Measurements from ENCODE around the gene ACMSD. TPM values are rescaled to one million over a fixed set of nuclear protein-coding genes. Genes with fewer than 3 reads are reported as not detected.
"Not testable (repeated sequence)": the region's sequence is repeated elsewhere in the genome, so short reads cannot be mapped to it uniquely, and the experiment has no call there.

The ACMSD gene
- total RNA-seq, 2 experiments from 2014 or later = not detected

- H3K36me3 Mint-ChIP-seq; DNase-seq; H3K27me3 Mint-ChIP-seq; ATAC-seq; H3K27ac Mint-ChIP-seq; H3K4me1 Mint-ChIP-seq; H3K4me3 Mint-ChIP-seq; CTCF ChIA-PET; H3K9me3 Mint-ChIP-seq (ENCODE audit: low read depth): not testable (repeated sequence)
Observed at GRCh38 chr2:134825716-134826115, 12.7 kb upstream of the ACMSD start.

DNA sequence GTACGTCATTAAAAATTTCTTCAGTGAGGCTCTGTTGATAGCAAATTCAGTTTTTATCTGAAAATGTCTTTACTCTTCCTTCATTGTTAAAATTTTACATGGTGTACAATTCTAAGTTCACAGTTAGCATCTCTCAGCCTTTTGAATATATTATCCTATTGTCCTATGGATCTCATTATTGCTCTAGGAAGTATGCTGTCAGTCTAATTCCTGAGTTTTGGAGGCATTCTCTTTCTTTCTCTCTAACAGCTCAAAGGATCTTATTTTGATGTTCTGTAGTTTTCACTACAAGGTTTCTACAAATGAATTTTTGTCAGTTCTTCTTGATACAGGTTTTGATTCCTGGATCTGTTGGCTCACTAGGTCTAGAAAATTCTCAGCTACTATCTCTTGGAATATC is 2.9 kb upstream of the ACMSD start:
- Mint-ChIP-seq H3K4me1 (no peaks in the 10 kb centered on the region), H3K4me3 (no peak overlapping the region), H3K27ac (no peak overlapping the region), H3K36me3 (peaks cover 3% of the 10 kb centered on the region), H3K27me3 (peaks cover 48% of the 10 kb centered on the region), H3K9me3 (ENCODE audit: low read depth) (peaks cover 4% of the 10 kb centered on the region)
- ATAC-seq (no peak), DNase-seq (no peak)
- CTCF ChIA-PET = no interaction called here

DNA sequence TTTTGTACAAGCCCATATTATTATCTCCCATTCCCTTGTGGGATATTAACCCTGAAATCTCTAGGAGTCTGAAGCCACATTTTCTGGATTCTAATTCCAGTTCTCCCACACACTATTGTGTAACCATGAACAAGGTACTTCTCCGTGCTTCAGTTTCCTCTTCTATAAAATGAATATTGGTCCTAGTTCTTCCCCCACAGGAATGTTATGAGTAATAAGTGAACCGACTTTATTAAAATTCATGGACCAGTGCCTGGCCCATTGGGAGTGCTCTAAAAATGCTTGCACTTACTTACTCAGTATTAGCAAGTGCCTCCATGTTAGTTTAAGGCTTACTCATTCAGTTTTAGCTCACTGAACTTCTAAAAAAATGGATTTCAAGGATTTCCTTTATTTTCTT is 1.4 kb upstream of the ACMSD start:
- peaks cover 53% of the 10 kb centered on the region for H3K27me3 Mint-ChIP-seq
- H3K27ac Mint-ChIP-seq = no peak overlapping the region
- CTCF ChIA-PET = no interaction called here
- DNase-seq = no peak
- no peaks in the 10 kb centered on the region for H3K4me1 Mint-ChIP-seq
- H3K36me3 Mint-ChIP-seq = peaks cover 3% of the 10 kb centered on the region
- H3K4me3 Mint-ChIP-seq = no peak overlapping the region
- ATAC-seq = no peak
- H3K9me3 Mint-ChIP-seq (ENCODE audit: low read depth) = peaks cover 4% of the 10 kb centered on the region

DNA sequence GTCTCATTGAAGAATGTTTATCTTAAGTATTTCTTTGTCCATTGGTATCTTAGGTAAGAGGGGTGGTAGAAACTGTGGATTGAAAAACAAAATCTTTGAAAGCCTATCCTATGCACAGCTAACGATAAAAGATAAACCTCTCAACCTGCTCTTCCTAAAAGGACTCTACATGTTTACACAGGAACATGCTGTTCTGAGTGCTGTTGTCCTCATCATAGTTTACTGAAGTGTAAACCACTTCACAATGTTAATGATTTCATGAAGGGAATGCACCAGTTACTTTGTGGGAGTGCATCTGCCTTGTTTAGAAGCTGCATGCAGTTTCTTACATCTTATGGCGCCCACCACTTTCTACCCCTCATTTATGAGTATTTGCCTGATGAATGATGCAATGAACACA is 1.2 kb downstream of the ACMSD start:
- Mint-ChIP-seq H3K27me3 (peaks cover 49% of the 10 kb centered on the region), H3K4me1 (no peaks in the 10 kb centered on the region), H3K36me3 (peaks cover 3% of the 10 kb centered on the region), H3K27ac (no peak overlapping the region), H3K4me3 (no peak overlapping the region), H3K9me3 (ENCODE audit: low read depth) (peaks cover 4% of the 10 kb centered on the region)
- ATAC-seq = no peak
- DNase-seq = no peak
- CTCF ChIA-PET = no interaction called here

DNA sequence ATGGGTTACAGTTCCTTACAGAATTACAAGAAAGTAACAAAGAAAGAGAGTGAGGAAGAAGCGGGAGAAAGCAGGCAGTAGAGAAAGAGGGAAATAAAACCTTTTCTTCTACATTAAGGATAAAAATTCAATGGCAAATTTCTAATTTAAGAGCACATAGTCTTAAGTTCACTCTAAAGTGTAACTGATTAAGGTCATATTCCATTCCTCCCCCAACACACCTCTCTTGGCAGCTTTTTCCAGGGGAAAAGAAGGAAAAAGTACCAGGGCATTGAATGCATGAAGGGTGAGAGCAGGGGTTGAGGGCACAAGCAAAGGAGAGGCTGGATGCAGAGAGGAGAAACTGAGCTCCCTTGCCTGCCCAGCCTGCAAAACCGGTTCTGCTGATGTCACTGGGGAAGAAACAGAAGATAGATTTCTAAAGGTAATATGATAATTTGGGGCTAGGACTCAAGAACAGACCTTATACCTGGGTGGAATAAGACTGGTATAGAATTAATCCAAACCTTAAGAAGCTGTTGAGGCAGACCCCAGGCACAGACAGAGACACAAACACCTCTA is 4.6 kb downstream of the ACMSD start:
- H3K27me3 Mint-ChIP-seq = peaks cover 25% of the 10 kb centered on the region
- H3K4me3 Mint-ChIP-seq = no peak overlapping the region
- H3K27ac Mint-ChIP-seq = no peak overlapping the region
- H3K36me3 Mint-ChIP-seq = peaks cover 3% of the 10 kb centered on the region
- H3K4me1 Mint-ChIP-seq = no peaks in the 10 kb centered on the region
- CTCF ChIA-PET = no interaction called here
- H3K9me3 Mint-ChIP-seq (ENCODE audit: low read depth) = no peaks in the 10 kb centered on the region
- ATAC-seq (no peak), DNase-seq (no peak)

GRCh38 chr2:134843968-134844367 is 5.6 kb downstream of the ACMSD start:
- no peak for DNase-seq
- no peaks in the 10 kb centered on the region for H3K4me1 Mint-ChIP-seq
- peaks cover 18% of the 10 kb centered on the region for H3K27me3 Mint-ChIP-seq
- no peaks in the 10 kb centered on the region for H3K9me3 Mint-ChIP-seq (ENCODE audit: low read depth)
- no peak overlapping the region for H3K27ac Mint-ChIP-seq
- no peak overlapping the region for H3K4me3 Mint-ChIP-seq
- peaks cover 3% of the 10 kb centered on the region for H3K36me3 Mint-ChIP-seq
- CTCF ChIA-PET = no interaction called here
- ATAC-seq = no peak

GRCh38 chr2:134845028-134845427 is 6.6 kb downstream of the ACMSD start:
- Mint-ChIP-seq H3K4me3 (no peak overlapping the region), H3K4me1 (no peaks in the 10 kb centered on the region), H3K36me3 (peaks cover 3% of the 10 kb centered on the region), H3K27ac (no peak overlapping the region), H3K9me3 (ENCODE audit: low read depth) (no peaks in the 10 kb centered on the region), H3K27me3 (peaks cover 9% of the 10 kb centered on the region)
- CTCF ChIA-PET = no interaction called here
- ATAC-seq = no peak
- no peak for DNase-seq

- ATAC-seq (no peak), DNase-seq (no peak)
- Mint-ChIP-seq H3K27me3 (peaks cover 5% of the 10 kb centered on the region), H3K4me1 (no peaks in the 10 kb centered on the region), H3K9me3 (ENCODE audit: low read depth) (no peaks in the 10 kb centered on the region), H3K36me3 (peaks cover 3% of the 10 kb centered on the region), H3K4me3 (no peak overlapping the region), H3K27ac (no peak overlapping the region)
- CTCF ChIA-PET = interaction anchor here (0.6 to 1.2 kb wide), 2 partner anchors 180 to 395 kb away, joined by 3 read pairs; no protein-coding TSS in a partner anchor
Observed at GRCh38 chr2:134845719-134846118, 7.3 kb downstream of the ACMSD start.

GRCh38 chr2:134846213-134846612 is 7.8 kb downstream of the ACMSD start:
- CTCF ChIA-PET = interaction anchor here (1.2 kb wide), 1 partner anchor 395 kb away, joined by 3 read pairs; no protein-coding TSS in a partner anchor
- H3K4me1 Mint-ChIP-seq = no peaks in the 10 kb centered on the region
- H3K36me3 Mint-ChIP-seq = peaks cover 3% of the 10 kb centered on the region
- no peak overlapping the region for H3K4me3 Mint-ChIP-seq
- peaks cover under 1% of the 10 kb centered on the region for H3K27me3 Mint-ChIP-seq
- ATAC-seq (no peak), DNase-seq (no peak)
- H3K27ac Mint-ChIP-seq = no peak overlapping the region
- no peaks in the 10 kb centered on the region for H3K9me3 Mint-ChIP-seq (ENCODE audit: low read depth)

DNA sequence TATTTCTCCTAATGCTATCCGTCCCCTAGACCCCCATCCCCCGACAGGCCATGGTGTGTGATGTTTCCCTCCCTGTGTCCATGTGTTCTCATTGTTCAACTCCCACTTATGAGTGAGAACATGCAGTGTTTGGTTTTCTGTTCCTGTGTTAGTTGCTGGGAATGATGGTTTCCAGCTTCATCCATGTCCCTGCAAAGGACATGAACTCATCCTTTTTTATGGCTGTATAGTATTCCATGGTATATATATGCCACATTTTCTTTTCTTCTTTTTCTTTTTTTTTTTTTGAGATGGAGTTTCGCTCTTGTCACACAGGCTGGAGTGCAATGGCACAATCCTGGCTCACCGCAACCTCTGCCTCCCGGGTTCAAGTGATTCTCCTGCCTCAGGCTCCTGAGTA is 9.2 kb downstream of the ACMSD start:
- H3K9me3 Mint-ChIP-seq (ENCODE audit: low read depth); DNase-seq; H3K4me3 Mint-ChIP-seq; H3K27ac Mint-ChIP-seq; H3K27me3 Mint-ChIP-seq; H3K36me3 Mint-ChIP-seq; H3K4me1 Mint-ChIP-seq; CTCF ChIA-PET; ATAC-seq: not testable (repeated sequence)

DNA sequence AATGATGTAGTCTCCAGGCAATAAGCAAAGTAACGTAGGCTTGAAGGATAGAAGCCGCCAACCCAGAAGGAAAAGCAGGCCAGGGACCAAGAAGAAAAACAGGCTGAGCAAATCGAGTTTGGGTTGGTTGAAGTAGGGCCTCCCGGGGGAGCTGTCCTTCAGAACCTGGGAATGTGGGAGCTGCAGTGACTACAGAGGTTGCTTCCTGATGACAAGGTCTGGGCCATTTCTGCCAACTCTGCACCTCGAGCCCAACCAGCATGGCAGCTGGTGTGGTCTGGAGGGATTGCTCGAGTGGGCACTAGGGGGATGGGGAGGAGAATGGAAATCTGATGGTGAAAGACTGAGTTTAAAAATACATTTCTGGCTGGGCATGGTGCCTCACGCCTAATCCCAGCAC is 14.1 kb downstream of the ACMSD start:
- Mint-ChIP-seq H3K36me3 (no peaks in the 10 kb centered on the region), H3K4me1 (no peaks in the 10 kb centered on the region), H3K27me3 (no peaks in the 10 kb centered on the region), H3K27ac (no peak overlapping the region), H3K9me3 (ENCODE audit: low read depth) (no peaks in the 10 kb centered on the region), H3K4me3 (no peak overlapping the region)
- CTCF ChIA-PET = no interaction called here
- ATAC-seq (no peak), DNase-seq (no peak)

GRCh38 chr2:134855709-134856108 is 17.3 kb downstream of the ACMSD start:
- H3K36me3 Mint-ChIP-seq = no peaks in the 10 kb centered on the region
- peaks cover 3% of the 10 kb centered on the region for H3K27me3 Mint-ChIP-seq
- H3K4me1 Mint-ChIP-seq = no peaks in the 10 kb centered on the region
- no peak overlapping the region for H3K27ac Mint-ChIP-seq
- CTCF ChIA-PET = no interaction called here
- H3K9me3 Mint-ChIP-seq (ENCODE audit: low read depth) = no peaks in the 10 kb centered on the region
- no peak for ATAC-seq
- no peak overlapping the region for H3K4me3 Mint-ChIP-seq
- DNase-seq = no peak

GRCh38 chr2:134858245-134858644 is 19.8 kb downstream of the ACMSD start:
- H3K9me3 Mint-ChIP-seq (ENCODE audit: low read depth) = no peaks in the 10 kb centered on the region
- H3K27ac Mint-ChIP-seq = no peak overlapping the region
- DNase-seq (no peak), ATAC-seq (no peak)
- peaks cover 3% of the 10 kb centered on the region for H3K27me3 Mint-ChIP-seq
- no peaks in the 10 kb centered on the region for H3K4me1 Mint-ChIP-seq
- CTCF ChIA-PET = no interaction called here
- no peaks in the 10 kb centered on the region for H3K36me3 Mint-ChIP-seq
- no peak overlapping the region for H3K4me3 Mint-ChIP-seq

GRCh38 chr2:134861173-134861572 is 22.8 kb downstream of the ACMSD start:
- no peak overlapping the region for H3K4me3 Mint-ChIP-seq
- H3K9me3 Mint-ChIP-seq (ENCODE audit: low read depth) = no peaks in the 10 kb centered on the region
- no peaks in the 10 kb centered on the region for H3K36me3 Mint-ChIP-seq
- DNase-seq (no peak), ATAC-seq (no peak)
- CTCF ChIA-PET = interaction anchor here (0.7 kb wide), 1 partner anchor 47 kb away, joined by 5 read pairs; no protein-coding TSS in a partner anchor
- no peaks in the 10 kb centered on the region for H3K4me1 Mint-ChIP-seq
- no peak overlapping the region for H3K27ac Mint-ChIP-seq
- peaks cover 3% of the 10 kb centered on the region for H3K27me3 Mint-ChIP-seq

GRCh38 chr2:134862069-134862468 is 23.7 kb downstream of the ACMSD start:
- ATAC-seq (no peak), DNase-seq (no peak)
- Mint-ChIP-seq H3K4me3 (no peak overlapping the region), H3K27ac (no peak overlapping the region), H3K9me3 (ENCODE audit: low read depth) (no peaks in the 10 kb centered on the region), H3K4me1 (no peaks in the 10 kb centered on the region), H3K27me3 (peaks cover 3% of the 10 kb centered on the region), H3K36me3 (no peaks in the 10 kb centered on the region)
- CTCF ChIA-PET = no interaction called here
